ENCODE data around the gene PMM1. TPM values are rescaled to one million over a fixed set of nuclear protein-coding genes. Genes with fewer than 3 reads are reported as not detected.

The PMM1 gene
- total and polyA plus RNA-seq, 2 of the 13 experiments (the other 11 are each of a cell fraction or from before 2014, with no cell fraction given): 17.8 to 95.6 TPM

- TF ChIP-seq MTA3 (CRISPR knock-in tag; IDR thresholded peaks at IDR 0.05) (no peak), GABPB1 (CRISPR knock-in tag; IDR thresholded peaks at IDR 0.05) (peak; percentile 83), SMAD9 (CRISPR knock-in tag; IDR thresholded peaks at IDR 0.05) (no peak), ZFAT (CRISPR knock-in tag; conservative IDR thresholded peaks at IDR 0.05) (no peak), ZNF101 (CRISPR knock-in tag; IDR thresholded peaks at IDR 0.05; ENCODE audit: borderline replicate concordance, low read depth) (0 out of 2 replicates have a peak, but pooled peaks have one; percentile 77), DBP (CRISPR knock-in tag; IDR thresholded peaks at IDR 0.05; ENCODE audit: not compliant biosample characterization) (no peak), MTA1 (CRISPR knock-in tag; IDR thresholded peaks at IDR 0.05; ENCODE audit: borderline replicate concordance) (peak; percentile 41; the same call in 1 of the 2 replicates), MXI1 (IDR thresholded peaks at IDR 0.05; ENCODE audit: borderline replicate concordance, low read depth, low read length) (peak; percentile 58; the same call in 1 of the 3 replicates), ZKSCAN1 (IDR thresholded peaks at IDR 0.05; ENCODE audit: low read length) (no peak), ZNF790 (CRISPR knock-in tag; IDR thresholded peaks at IDR 0.05; ENCODE audit: borderline replicate concordance) (no peak), ZNF501 (CRISPR knock-in tag; IDR thresholded peaks at IDR 0.05) (peak; percentile 86), ZBTB40 (IDR thresholded peaks at IDR 0.05) (no peak), ZBTB40 (CRISPR knock-in tag; IDR thresholded peaks at IDR 0.05) (peak; percentile 63), JUNB (CRISPR knock-in tag; IDR thresholded peaks at IDR 0.05; ENCODE audit: borderline replicate concordance) (no peak), HOMEZ (CRISPR knock-in tag; IDR thresholded peaks at IDR 0.05; ENCODE audit: low read depth) (no peak), CREM (IDR thresholded peaks at IDR 0.05) (peak; percentile 97), CREM (CRISPR knock-in tag; IDR thresholded peaks at IDR 0.05) (peak; percentile 75), ZNF20 (CRISPR knock-in tag; IDR thresholded peaks at IDR 0.05) (no peak), ZNF546 (CRISPR knock-in tag; conservative IDR thresholded peaks at IDR 0.05) (peak; percentile 89; the same call in 1 of the 2 replicates)
Measured at GRCh38 chr22:41621099-41621910, 31.7 kb upstream of the PMM1 start, which contains the start of gene XRCC6 (continued).

Data from HepG2 (cell line).